Ishikawa (cell line): Measurements from ENCODE around the gene TRMT61A.

Experiments used
- CEBPB ChIP-seq: IDR thresholded peaks from 2 replicates; pipeline ENCODE4 v1.6.1; 2012
- CREB1 ChIP-seq: IDR thresholded peaks from 2 replicates; pipeline ENCODE4 v1.6.1; 2012; ENCODE audit warnings: low read depth
- EGR1 ChIP-seq: IDR thresholded peaks from 2 replicates; pipeline ENCODE4 v1.6.1; 2012
- EP300 ChIP-seq: IDR thresholded peaks from 2 replicates; pipeline ENCODE4 v1.6.1; 2012; ENCODE audit warnings: borderline replicate concordance
- FOXM1 ChIP-seq: IDR thresholded peaks from 2 replicates; pipeline ENCODE4 v1.6.1; 2012; ENCODE audit warnings: low read depth, borderline replicate concordance
- MAX ChIP-seq: IDR thresholded peaks from 2 replicates; pipeline ENCODE4 v1.6.1; 2012
- NFIC ChIP-seq: IDR thresholded peaks from 2 replicates; pipeline ENCODE4 v1.6.1; 2012
- RAD21 ChIP-seq: IDR thresholded peaks from 2 replicates; pipeline ENCODE4 v1.6.1; 2012; ENCODE audit warnings: low read depth
- TAF1 ChIP-seq: IDR thresholded peaks from 2 replicates; pipeline ENCODE4 v1.6.1; 2012; ENCODE audit warnings: low read depth, mild to moderate bottlenecking
- TCF12 ChIP-seq: IDR thresholded peaks from 2 replicates; pipeline ENCODE4 v1.6.1; 2012; ENCODE audit warnings: low read depth
- TEAD4 ChIP-seq: IDR thresholded peaks from 2 replicates; pipeline ENCODE4 v1.6.1; 2012
- USF1 ChIP-seq: IDR thresholded peaks from 2 replicates; pipeline ENCODE4 v1.6.1; 2012
- YY1 ChIP-seq: IDR thresholded peaks from 2 replicates; pipeline ENCODE4 v1.6.1; 2012; ENCODE audit warnings: low read depth
- ZBTB7A ChIP-seq: IDR thresholded peaks from 2 replicates; pipeline ENCODE4 v1.6.1; 2012; ENCODE audit warnings: low read depth
- TF ChIP-seq, protein P1 (sequence below): IDR thresholded peaks from 2 replicates; pipeline ENCODE4 v1.6.1; 2012; ENCODE audit warnings: low read depth, mild to moderate bottlenecking

Gene TRMT61A

GRCh38 chr14:103560691-103561090 is 31.7 kb downstream of the TRMT61A start:
- no peak for TF ChIP-seq FOXM1
- no peak for TF ChIP-seq YY1
- TF ChIP-seq RAD21 = no peak
- no peak for TF ChIP-seq CEBPB
- no peak for TF ChIP-seq TAF1
- TF ChIP-seq TEAD4 = no peak
- TF ChIP-seq CREB1 = no peak
- no peak for TF ChIP-seq TCF12
- TF ChIP-seq MAX = no peak
- TF ChIP-seq EP300 = no peak
- TF ChIP-seq ZBTB7A = no peak
- no peak for TF ChIP-seq NFIC
- no peak for TF ChIP-seq EGR1
- TF ChIP-seq USF1 = no peak

DNA sequence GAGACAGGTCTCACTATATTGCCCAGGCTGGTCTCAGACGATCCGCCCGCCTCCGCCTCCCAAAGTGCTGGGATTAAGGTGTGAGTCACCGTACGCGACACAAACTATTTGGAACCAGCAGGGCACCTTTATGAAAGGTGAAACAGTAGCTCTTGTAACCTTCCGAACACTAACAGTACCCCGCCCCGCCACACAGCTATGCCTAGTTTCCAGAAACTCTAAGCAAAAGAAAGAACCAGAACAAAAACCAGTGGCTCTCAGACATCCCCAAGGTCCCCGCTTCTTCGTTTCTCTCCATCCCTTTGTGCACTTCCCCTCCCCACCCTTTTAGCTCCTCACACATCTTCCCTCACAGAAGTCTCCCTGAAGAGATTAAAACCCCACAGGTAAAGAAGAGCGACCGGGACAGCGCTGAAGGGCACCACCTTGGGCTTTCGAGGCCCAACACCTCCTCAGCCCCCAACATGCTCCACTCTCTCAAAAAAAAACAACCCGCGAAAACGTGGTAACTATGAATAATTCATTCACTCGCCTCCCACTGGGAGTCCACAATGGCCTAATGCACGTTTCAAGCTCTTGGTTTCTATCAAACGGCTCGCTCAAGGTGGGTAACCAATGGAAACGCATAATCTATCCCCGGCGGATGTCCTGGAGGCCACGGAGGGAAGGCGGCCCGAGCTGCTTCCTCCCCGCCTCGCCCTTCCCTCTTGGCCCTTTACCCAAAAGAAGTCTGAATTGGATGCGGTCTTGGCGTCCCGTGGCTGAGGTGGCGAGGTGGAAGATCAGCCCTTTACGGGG is 32.6 kb downstream of the TRMT61A start:
- TF ChIP-seq TAF1 (0 out of 2 replicates have a peak, but pooled peaks have one; percentile 2), EGR1 (no peak)

GRCh38 chr14:103562179-103562428 is 33.1 kb downstream of the TRMT61A start:
- TF ChIP-seq EGR1 (no peak), NFIC (0 out of 2 replicates have a peak, but pooled peaks have one; percentile 27)

- no peak for TF ChIP-seq TCF12
- TF ChIP-seq, protein P1, sequence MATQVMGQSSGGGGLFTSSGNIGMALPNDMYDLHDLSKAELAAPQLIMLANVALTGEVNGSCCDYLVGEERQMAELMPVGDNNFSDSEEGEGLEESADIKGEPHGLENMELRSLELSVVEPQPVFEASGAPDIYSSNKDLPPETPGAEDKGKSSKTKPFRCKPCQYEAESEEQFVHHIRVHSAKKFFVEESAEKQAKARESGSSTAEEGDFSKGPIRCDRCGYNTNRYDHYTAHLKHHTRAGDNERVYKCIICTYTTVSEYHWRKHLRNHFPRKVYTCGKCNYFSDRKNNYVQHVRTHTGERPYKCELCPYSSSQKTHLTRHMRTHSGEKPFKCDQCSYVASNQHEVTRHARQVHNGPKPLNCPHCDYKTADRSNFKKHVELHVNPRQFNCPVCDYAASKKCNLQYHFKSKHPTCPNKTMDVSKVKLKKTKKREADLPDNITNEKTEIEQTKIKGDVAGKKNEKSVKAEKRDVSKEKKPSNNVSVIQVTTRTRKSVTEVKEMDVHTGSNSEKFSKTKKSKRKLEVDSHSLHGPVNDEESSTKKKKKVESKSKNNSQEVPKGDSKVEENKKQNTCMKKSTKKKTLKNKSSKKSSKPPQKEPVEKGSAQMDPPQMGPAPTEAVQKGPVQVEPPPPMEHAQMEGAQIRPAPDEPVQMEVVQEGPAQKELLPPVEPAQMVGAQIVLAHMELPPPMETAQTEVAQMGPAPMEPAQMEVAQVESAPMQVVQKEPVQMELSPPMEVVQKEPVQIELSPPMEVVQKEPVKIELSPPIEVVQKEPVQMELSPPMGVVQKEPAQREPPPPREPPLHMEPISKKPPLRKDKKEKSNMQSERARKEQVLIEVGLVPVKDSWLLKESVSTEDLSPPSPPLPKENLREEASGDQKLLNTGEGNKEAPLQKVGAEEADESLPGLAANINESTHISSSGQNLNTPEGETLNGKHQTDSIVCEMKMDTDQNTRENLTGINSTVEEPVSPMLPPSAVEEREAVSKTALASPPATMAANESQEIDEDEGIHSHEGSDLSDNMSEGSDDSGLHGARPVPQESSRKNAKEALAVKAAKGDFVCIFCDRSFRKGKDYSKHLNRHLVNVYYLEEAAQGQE = no peak
- TF ChIP-seq EGR1 = peak; percentile 74
- TF ChIP-seq ZBTB7A = peak; percentile 87
- 0 out of 2 replicates have a peak, but pooled peaks have one; percentile 37 for TF ChIP-seq TEAD4
- TF ChIP-seq MAX = peak; percentile 71
- no peak for TF ChIP-seq NFIC
- no peak for TF ChIP-seq RAD21
- TF ChIP-seq EP300 = no peak
- peak; percentile 44; the same call in 1 of the 2 replicates for TF ChIP-seq TAF1
- no peak for TF ChIP-seq CEBPB
- TF ChIP-seq USF1 = no peak
- peak; percentile 50; the same call in 1 of the 2 replicates for TF ChIP-seq YY1
- no peak for TF ChIP-seq CREB1
- TF ChIP-seq FOXM1 = no peak
Observed at GRCh38 chr14:103562429-103563225, 33.6 kb downstream of the TRMT61A start, which contains the start of the genes BAG5 and COA8. Gene BAG5 (minus strand): TSS chr14:103562657. CDS start chr14:103561164, 1,493 bp downstream. Gene COA8 (plus strand): TSS chr14:103562960. CDS start chr14:103563002, 42 bp downstream.

GRCh38 chr14:103563226-103563620 is 34.2 kb downstream of the TRMT61A start:
- TF ChIP-seq CEBPB = no peak
- TF ChIP-seq, protein P1 = no peak
- TF ChIP-seq FOXM1 = no peak
- no peak for TF ChIP-seq CREB1
- no peak for TF ChIP-seq EP300
- TF ChIP-seq TEAD4 = no peak
- TF ChIP-seq RAD21 = no peak
- no peak for TF ChIP-seq TCF12
- no peak for TF ChIP-seq MAX
- TF ChIP-seq NFIC = no peak
- TF ChIP-seq USF1 = no peak
